HG03442 (cell line): ENCODE measurements around the gene IL17REL.
A peak's percentile ranks its signal among the peaks of the same experiment; 100 is the strongest.

Source experiments
- ATAC-seq: cut with Tn5 transposase; IDR thresholded peaks from one replicate; pipeline ENCODE4 v1.9.1; 2021; ENCODE audit warnings: mild to moderate bottlenecking, moderate library complexity; ENCODE audit not compliant: unreplicated experiment

The IL17REL gene

GRCh38 chr22:50046481-50047245 lies 34.1 kb upstream of the IL17REL start:
- ATAC-seq: no peak

DNA sequence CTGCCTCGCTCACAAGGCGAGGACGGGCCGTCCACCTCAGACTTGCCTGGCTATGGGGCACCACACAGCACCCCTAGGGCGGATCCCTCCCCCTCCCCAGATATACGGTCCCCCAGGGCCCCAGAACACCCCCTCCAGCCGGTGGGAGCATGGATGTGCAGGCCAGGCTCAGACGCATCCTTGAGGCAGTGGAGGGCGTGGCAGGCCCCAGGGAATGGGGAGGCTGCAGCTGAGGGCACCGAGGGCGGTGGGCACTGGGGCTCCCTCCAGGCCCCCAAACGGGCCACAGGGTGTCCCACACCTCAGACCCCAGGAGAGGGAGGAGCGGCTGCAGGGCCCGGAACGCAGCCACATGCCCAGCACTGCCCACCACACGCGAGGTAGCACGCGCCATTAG lies 33.5 kb upstream of the IL17REL start:
- no peak for ATAC-seq

DNA sequence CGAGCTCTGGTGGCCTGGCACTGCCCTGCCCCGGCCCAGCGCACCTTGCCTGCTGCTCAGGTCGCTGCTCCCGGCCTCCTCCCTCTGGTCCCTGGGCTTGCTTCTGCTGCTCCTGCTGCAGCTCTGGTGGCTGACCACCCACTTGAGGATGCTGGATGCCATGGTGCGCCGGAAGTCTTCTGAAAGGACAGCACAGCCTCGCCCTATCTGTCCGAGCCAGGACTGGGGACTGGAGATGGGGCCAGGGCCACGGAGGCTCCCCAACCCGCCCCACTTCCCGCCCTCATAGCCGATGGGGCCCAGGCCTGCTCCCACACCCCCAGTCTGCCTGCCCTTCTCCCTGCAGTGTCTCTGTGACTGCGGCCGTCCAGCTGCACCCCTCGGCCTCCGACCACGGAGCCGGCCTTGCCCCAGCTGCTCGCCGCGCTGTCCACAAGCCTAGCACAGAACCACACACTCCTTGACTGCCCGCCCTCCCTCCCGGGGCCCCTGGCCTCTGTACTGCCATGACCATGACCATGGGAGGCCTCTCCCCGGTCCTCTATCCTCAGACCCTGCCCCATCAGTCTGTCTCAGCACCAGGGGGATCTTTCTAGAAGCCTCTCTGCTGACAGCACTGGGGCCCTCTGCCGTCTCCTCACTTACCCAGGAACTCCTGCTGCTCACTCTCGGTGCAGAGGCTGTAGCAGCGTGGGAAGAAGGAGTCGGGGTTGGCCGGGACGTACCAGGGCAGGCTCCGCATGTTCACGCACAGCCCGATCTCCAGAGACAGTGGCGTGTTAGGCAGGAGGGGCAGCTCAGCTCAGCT lies 32.9 kb upstream of the IL17REL start:
- ATAC-seq: no peak

GRCh38 chr22:50044485-50045118 lies 32.0 kb upstream of the IL17REL start:
- ATAC-seq: no peak

DNA sequence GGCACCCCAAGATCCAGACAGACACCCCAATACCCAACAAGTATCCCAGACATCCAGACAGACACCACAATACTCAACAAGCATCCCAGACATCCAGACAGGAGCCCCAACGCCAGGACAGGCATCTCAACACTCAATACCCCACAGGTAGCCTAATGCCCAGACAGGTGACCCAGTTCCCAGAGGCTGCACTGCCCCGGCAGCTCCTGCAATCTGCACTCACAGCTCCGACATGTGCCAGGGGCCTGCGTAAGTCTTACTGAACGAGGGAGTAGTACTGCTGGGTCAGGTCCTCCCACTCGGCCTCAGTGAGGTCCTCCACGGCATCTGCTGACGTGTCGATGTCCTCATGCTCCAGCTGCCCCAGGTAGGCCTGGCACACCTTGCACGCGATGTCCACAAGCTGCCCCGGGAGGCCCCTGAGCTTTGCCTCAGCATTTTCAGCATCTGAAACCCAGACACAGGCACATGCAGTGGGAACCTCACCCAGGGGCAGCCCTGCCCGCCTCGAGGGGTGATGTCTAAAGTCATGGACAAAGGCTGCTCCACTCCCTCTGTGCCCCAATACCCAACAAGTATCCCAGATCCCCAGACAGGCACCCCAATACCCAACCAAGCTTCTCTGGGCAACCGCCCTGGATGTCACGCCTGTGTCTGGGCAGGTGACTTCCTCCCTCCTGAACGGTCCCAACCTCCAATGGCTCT lies 28.9 kb upstream of the IL17REL start:
- no peak for ATAC-seq

GRCh38 chr22:50040717-50041116 lies 28.2 kb upstream of the IL17REL start:
- no peak for ATAC-seq

DNA sequence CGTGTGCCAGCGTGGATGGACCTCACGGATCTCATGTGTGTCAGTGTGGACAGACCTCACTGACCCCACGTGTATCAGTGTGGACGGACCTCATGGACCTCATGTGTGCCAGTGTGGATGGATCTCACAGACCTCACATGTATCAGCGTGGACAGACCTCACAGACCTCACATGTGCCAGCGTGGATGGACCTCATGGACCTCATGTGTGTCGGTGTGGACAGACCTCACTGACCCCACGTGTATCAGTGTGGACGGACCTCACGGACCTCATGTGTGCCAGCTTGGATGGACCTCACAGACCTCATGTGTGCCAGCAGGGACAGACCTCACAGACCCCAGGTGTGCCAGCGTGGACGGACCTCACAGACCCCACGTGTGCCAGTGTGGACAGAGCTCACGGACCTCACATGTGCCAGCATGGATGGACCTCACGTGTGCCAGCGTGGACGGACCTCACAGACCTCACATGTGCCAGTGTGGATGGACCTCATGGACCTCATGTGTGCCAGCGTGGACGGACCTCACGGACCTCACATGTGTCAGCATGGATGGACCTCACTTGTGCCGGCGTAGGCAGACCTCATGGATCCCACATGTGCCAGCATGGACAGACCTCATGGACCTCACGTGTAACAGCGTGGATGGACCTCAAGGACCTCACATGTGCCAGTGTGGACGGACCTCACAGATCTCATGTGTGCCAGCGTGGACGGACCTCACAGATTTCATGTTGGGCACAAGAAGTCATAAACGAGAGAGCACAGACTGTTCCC lies 27.3 kb upstream of the IL17REL start:
- no peak for ATAC-seq

- ATAC-seq: no peak
These were observed 23.6 kb upstream of the IL17REL start for GRCh38 chr22:50035976-50036724.

DNA sequence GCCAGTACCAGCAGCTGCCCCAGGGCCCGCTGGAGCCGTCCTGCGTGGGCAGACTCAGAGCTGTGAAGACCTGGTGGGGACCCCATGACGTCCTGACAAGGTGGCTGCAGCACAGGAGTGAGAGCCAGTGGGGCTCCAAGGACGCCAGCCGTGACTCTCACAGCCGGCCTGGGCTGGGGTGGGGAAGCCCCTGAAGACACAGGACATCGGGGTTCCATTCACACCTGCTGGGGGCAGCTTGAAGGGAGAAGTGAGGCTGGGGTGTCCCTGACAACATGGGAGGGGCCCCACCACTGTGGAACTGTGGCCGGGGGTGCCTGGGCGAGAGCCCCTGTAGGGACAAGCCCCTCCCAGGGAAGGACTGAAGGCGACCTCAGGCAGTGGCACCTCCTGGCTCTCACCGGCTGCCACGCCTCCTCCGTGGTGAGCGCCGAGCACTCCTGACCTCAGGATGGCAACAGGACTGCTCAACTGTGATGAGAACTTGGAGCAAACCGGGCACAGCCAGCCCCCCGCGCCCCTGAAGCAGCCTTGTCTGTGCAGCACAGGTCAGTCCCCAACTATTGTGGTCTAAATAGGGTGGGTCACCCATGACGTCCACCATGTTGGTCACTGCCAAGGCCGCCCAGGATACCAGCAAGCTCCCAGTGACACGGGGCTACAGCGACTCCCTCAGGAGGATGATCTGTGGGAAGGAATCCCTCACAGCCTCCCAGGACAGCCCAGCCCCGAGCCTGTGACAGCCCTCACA lies 22.7 kb upstream of the IL17REL start:
- no peak for ATAC-seq

- ATAC-seq: no peak
These were observed 21.8 kb upstream of the IL17REL start for GRCh38 chr22:50034126-50035081.

DNA sequence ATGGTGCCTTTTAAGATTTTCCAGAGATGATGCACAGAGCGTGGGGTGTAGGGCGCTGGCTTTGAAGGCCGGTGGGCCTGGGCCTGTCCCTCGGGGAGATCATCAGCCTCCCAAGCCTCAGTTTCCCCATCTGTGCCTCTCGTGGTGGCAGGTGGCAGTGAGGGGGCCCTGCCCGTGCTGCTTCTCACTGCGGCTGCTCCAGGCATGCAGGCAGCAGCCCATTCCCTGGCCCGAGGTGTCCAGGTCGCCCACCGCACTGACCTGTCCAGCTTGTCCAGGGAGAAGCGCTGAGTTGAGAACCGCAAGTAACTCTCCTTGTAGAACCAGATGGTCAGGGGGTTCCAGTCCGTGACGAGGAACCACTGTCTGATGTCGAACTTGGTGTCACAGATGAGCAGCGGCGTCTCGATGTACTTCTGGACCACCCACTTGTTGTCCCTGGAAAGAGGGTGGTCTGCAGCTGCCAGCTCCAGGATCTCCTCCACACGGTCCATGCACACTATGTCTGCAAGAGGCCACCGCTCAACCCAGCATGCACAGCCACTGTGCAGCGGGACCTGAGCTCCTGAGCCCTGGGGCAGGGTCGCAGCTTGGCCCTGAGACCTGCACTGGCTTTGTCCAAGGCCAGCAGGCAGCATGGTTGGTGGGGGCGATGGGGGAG lies 20.5 kb upstream of the IL17REL start:
- no peak for ATAC-seq

- ATAC-seq: no peak
These were observed 19.7 kb upstream of the IL17REL start for GRCh38 chr22:50032109-50032871.

- ATAC-seq: no peak
These were observed 18.9 kb upstream of the IL17REL start for GRCh38 chr22:50031189-50032091.

DNA sequence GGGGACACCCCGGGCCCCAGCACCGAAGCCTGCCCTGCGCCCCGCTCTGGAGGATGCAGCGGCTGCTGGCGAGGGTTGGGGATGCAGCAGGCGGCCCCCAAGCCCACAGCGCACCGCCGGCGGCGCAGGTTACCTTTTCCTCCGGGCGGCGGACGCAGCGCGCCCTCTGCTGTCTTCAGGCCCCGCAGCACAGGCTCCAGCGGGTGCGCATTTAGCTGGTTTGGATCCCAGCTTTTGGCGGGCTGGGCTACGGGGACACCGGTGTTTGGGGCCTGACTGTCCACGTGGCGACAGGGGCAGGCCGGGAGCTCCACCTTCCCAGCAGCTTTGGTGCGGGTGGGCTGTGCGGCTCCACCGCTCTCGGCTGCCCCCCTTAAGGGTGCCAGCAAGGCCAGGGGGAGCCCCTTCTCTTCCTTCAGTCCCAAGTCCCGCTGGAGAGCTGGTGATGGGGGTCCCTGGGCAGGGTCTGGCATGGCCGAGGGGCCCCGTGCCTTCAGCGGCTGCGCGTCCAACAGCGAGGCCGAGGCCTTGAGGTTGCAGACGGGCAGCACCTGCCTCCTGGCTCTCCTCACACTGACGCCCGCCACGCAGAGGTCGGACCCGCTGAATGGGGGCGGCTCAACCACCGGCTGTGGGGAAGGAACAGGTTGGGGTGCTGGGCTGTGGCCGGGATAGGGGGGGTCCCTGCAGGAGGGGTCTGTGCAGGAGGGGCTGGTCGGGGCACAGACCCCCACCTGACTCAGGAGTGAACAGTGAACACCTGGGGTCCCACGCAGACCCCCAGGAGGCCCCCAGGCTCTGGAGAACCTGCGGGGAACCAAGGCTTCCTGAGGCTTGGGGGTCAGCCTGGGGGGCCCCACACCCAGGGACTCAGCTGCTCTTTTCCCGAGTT lies 18.0 kb upstream of the IL17REL start:
- peak; percentile 58 for ATAC-seq
